IMR-90 (cell line): ENCODE measurements around the gene SLC25A28. TPM values are rescaled to one million over a fixed set of nuclear protein-coding genes. Genes with fewer than 3 reads are reported as not detected.

Experiments
- ATAC-seq: fragments of 200-7000 bp; cut with Tn5 transposase; 2 replicates; pipeline ENCODE4 v1.9.1; 2020; ENCODE audit warnings: low read depth, mild to moderate bottlenecking, moderate library complexity
- BruUV-seq: library from RNA; stranded (reverse); fragments of 400-500 nt; replicated peaks from 2 replicates; lab custom pipeline; 2021; lab: Mats Ljungman, UMichigan
- CTCF ChIA-PET: fragments of 300-600 bp; formaldehyde crosslinking; extraction: SDS; loops from one replicate; lab custom pipeline; 2021; ENCODE audit warnings: antibody characterized with exemption; lab: Yijun Ruan, JAX
- POLR2A ChIA-PET: fragments of 300-600 bp; sonication (Branson Sonifier 250); formaldehyde crosslinking; loops from one replicate; lab custom pipeline; 2022; ENCODE audit warnings: antibody characterized with exemption; ENCODE audit not compliant: unreplicated experiment; lab: Charles Lee
- DNase-seq: peaks from one replicate; pipeline ENCODE4 v3.0.0; 2013
- H2AFZ ChIP-seq: replicated peaks from 2 replicates; pipeline ENCODE3; 2013; ENCODE audit warnings: low read length, mild to moderate bottlenecking; ENCODE audit not compliant: poor library complexity
- H2AK5ac ChIP-seq: 2 replicates; pipeline ENCODE4 v1.6.1; 2013; ENCODE audit warnings: low read depth, low read length, inconsistent platforms
- H2AK9ac ChIP-seq: replicated peaks from 2 replicates; pipeline ENCODE3; 2013; ENCODE audit warnings: mild to moderate bottlenecking, low read depth, low read length, moderate library complexity; ENCODE audit not compliant: poor library complexity
- H2BK120ac ChIP-seq: 2 replicates; pipeline ENCODE4 v1.6.1; 2013; ENCODE audit warnings: low read depth, low read length, inconsistent platforms
- H2BK15ac ChIP-seq: 3 replicates; pipeline ENCODE4 v1.6.1; 2013; ENCODE audit warnings: low read depth, low read length, inconsistent platforms
- H2BK20ac ChIP-seq: 2 replicates; pipeline ENCODE4 v1.6.1; 2013; ENCODE audit warnings: low read depth, mild to moderate bottlenecking, inconsistent platforms, low read length, moderate library complexity
- H2BK5ac ChIP-seq: 2 replicates; pipeline ENCODE4 v1.6.1; 2013; ENCODE audit warnings: mild to moderate bottlenecking, low read depth, low read length, inconsistent platforms; ENCODE audit not compliant: poor library complexity, severe bottlenecking
- H3K14ac ChIP-seq: replicated peaks from 2 replicates; pipeline ENCODE4 v1.6.1; 2013; ENCODE audit warnings: low read depth, low read length, inconsistent platforms
- H3K18ac ChIP-seq: 2 replicates; pipeline ENCODE4 v1.6.1; 2013; ENCODE audit warnings: low read depth, low read length, control low read depth
- H3K23ac ChIP-seq: 2 replicates; pipeline ENCODE4 v1.6.1; 2013; ENCODE audit warnings: low read depth, low read length, inconsistent platforms
- H3K27ac ChIP-seq: 2 replicates; pipeline ENCODE4 v1.5.1; 2013; ENCODE audit warnings: mild to moderate bottlenecking, control low read depth, low read length; ENCODE audit not compliant: insufficient read depth
- H3K27me3 ChIP-seq: 2 replicates; pipeline ENCODE4 v1.6.1; 2013; ENCODE audit warnings: low read length; ENCODE audit not compliant: control insufficient read depth, insufficient read depth
- H3K36me3 ChIP-seq: 2 replicates; pipeline ENCODE4 v1.6.1; 2013; ENCODE audit warnings: low read length, mixed read lengths; ENCODE audit not compliant: control insufficient read depth, insufficient read depth
- H3K4ac ChIP-seq: 2 replicates; pipeline ENCODE4 v1.6.1; 2013; ENCODE audit warnings: low read depth, low read length, inconsistent platforms
- H3K4me1 ChIP-seq: 2 replicates; pipeline ENCODE4 v1.6.1; 2013; ENCODE audit warnings: low read length, mixed read lengths; ENCODE audit not compliant: control insufficient read depth, insufficient read depth
- H3K4me2 ChIP-seq: 2 replicates; pipeline ENCODE4 v1.6.1; 2013; ENCODE audit warnings: low read depth, mild to moderate bottlenecking, control low read depth, low read length, moderate library complexity
- H3K4me3 ChIP-seq: 2 replicates; pipeline ENCODE4 v1.5.1; 2013; ENCODE audit warnings: low read depth, mild to moderate bottlenecking, control low read depth, low read length, moderate library complexity; ENCODE audit not compliant: insufficient read depth
- H3K56ac ChIP-seq: 2 replicates; pipeline ENCODE4 v1.6.1; 2013; ENCODE audit warnings: low read length, inconsistent platforms; ENCODE audit not compliant: insufficient read depth; ENCODE audit errors: extremely low read depth
- H3K79me1 ChIP-seq, 2 experiments: 2 replicates each; pipeline ENCODE4 v1.6.1; 2013; ENCODE audit warnings: low read length in 2 of 2, inconsistent platforms in 1 of 2, low read depth in 1 of 2
- H3K9ac ChIP-seq: 2 replicates; pipeline ENCODE4 v1.6.1; 2013; ENCODE audit warnings: low read depth, low read length, control low read depth
- H3K9me1 ChIP-seq: 2 replicates; pipeline ENCODE4 v1.6.1; 2013; ENCODE audit warnings: low read length, inconsistent platforms; ENCODE audit not compliant: insufficient read depth
- H3K9me3 ChIP-seq: 2 replicates; pipeline ENCODE4 v1.6.1; 2013; ENCODE audit warnings: low read length; ENCODE audit not compliant: control insufficient read depth, insufficient read depth
- H4K20me1 ChIP-seq: 2 replicates; pipeline ENCODE4 v1.6.1; 2013; ENCODE audit warnings: low read length, inconsistent platforms; ENCODE audit not compliant: insufficient read depth
- H4K5ac ChIP-seq: 2 replicates; pipeline ENCODE4 v1.6.1; 2013; ENCODE audit warnings: mild to moderate bottlenecking, low read depth, low read length, control low read depth
- H4K8ac ChIP-seq, 2 experiments: 2 replicates each; pipeline ENCODE4 v1.6.1; 2013; ENCODE audit warnings: low read depth in 2 of 2, low read length in 2 of 2, control low read depth in 1 of 2, inconsistent platforms in 1 of 2
- H4K91ac ChIP-seq: 2 replicates; pipeline ENCODE4 v1.6.1; 2013; ENCODE audit warnings: low read depth, low read length, inconsistent platforms; ENCODE audit not compliant: insufficient read depth
- BHLHE40 ChIP-seq: fragments of 150-350 bp; IDR thresholded peaks from 2 replicates; pipeline ENCODE4 v1.6.1; 2016; ENCODE audit warnings: mild to moderate bottlenecking, low read depth, low read length
- CHD1 ChIP-seq: IDR thresholded peaks from 2 replicates; pipeline ENCODE4 v1.6.1; 2012; ENCODE audit warnings: low read depth, low read length, improper control_type of control experiment
- FOS ChIP-seq: fragments of 150-350 bp; IDR thresholded peaks from 2 replicates; pipeline ENCODE4 v1.6.1; 2016; ENCODE audit warnings: low read depth, low read length
- MAFK ChIP-seq: IDR thresholded peaks from 2 replicates; pipeline ENCODE4 v1.6.1; 2012; ENCODE audit warnings: low read depth, low read length, improper control_type of control experiment
- MAZ ChIP-seq: IDR thresholded peaks from 2 replicates; pipeline ENCODE4 v1.6.1; 2012; ENCODE audit warnings: low read depth, mild to moderate bottlenecking, low read length, improper control_type of control experiment, moderate library complexity, borderline replicate concordance
- POLR2A ChIP-seq: IDR thresholded peaks from 2 replicates; pipeline ENCODE4 v1.6.1; 2012; ENCODE audit warnings: mild to moderate bottlenecking, low read depth, low read length
- RAD21 ChIP-seq: IDR thresholded peaks from 2 replicates; pipeline ENCODE4 v1.6.1; 2012; ENCODE audit warnings: low read length, improper control_type of control experiment
- RCOR1 ChIP-seq: IDR thresholded peaks from 2 replicates; pipeline ENCODE4 v1.6.1; 2012; ENCODE audit warnings: mild to moderate bottlenecking, low read length, improper control_type of control experiment; ENCODE audit not compliant: insufficient replicate concordance
- RFX5 ChIP-seq: IDR thresholded peaks from 2 replicates; pipeline ENCODE4 v1.8.0; 2012; ENCODE audit warnings: low read depth, mild to moderate bottlenecking, low read length, moderate library complexity
- WGBS, 2 experiments: methylation state at CpG; one replicate each; pipeline versions ENCODE4 v1.1.5 to v1.1.7; 2013; ENCODE audit warnings: missing lambda C conversion rate in 2 of 2; ENCODE audit not compliant: insufficient read length in 1 of 2; ENCODE audit errors: extremely low coverage in 2 of 2; 5-methylcytosine and 5-hydroxymethylcytosine counted together
- dilution Hi-C: fragments of 300-500 bp; cut with HindIII; formaldehyde crosslinking; loops from one replicate; pipeline ENCODE4 v1.14.3; 2018; ENCODE audit warnings: low sequenced_read_pairs; ENCODE audit not compliant: unreplicated experiment
- in situ Hi-C: fragments of 300-500 bp; cut with MboI; formaldehyde crosslinking; loops from 3 replicates; pipeline ENCODE4 v1.14.3; 2019; ENCODE audit warnings: low sequenced_read_pairs, inconsistent platforms, mixed read lengths
- intact Hi-C: fragments of 100-400 bp; cut with micrococcal nuclease; formaldehyde crosslinking; loops from 2 replicates; pipeline ENCODE4 v1.10.0; 2022
- polyA plus RNA-seq, 3 experiments: library from polyadenylated mRNA; depleted of rRNA; stranded (reverse); fragments of >200 nt; gene quantifications; 2 replicates each; pipeline ENCODE4 v1.2.3, GENCODE V29; 2012; ENCODE audit warnings: low replicate concordance in 1 of 3
- total RNA-seq: library from RNA; depleted of rRNA; stranded (reverse); fragments of >200 nt; gene quantifications from 2 replicates; pipeline ENCODE4 v1.2.3, GENCODE V29; 2012
- TF ChIP-seq, protein P1 (sequence below): conservative IDR thresholded peaks from 2 replicates; pipeline ENCODE4 v1.5.1; 2012; ENCODE audit warnings: mild to moderate bottlenecking, low read depth, low read length, improper control_type of control experiment
- TF ChIP-seq, protein P2 (sequence below): fragments of 150-350 bp; IDR thresholded peaks from 2 replicates; pipeline ENCODE4 v1.6.1; 2016; ENCODE audit warnings: low read depth, mild to moderate bottlenecking, low read length, moderate library complexity, borderline replicate concordance

Gene SLC25A28
- total and polyA plus RNA-seq, 2 of the 4 experiments (the other 2 are of a cell fraction), result 13.1 to 29.8 TPM

DNA sequence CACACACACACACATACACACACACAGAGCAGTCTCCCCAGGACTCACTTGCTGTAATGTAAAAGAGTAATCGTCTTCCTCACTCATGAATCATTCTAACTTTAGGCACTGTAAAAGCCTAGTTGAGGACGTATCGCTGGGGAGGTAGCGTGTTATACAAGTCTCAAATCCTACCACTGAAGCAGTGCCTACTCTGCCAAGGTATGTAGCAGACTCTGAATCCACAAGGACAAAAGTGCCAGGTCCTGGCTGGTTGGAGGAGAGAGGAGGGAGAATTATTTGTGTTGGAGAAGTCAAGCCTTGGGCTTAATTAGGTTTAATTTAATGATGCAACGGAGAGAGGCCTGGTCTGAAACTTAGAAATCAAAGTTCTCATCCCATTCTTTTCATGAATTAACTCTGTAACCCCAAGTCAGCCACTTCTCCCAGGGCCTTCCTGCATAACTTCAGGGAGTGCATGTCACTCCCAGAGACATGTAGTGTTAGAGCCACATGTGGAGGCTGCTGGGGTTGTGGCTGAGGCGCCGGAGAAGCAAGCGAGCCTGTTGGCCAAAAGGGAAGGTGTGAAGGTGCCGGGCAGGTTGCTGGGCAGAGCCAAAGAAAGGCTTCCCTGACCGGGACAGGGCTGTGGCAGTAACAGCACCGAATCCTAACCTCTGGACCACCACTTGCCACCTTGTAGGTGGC is 50.8 kb downstream of the SLC25A28 start:
- no peak overlapping the region for H2BK20ac ChIP-seq
- H4K20me1 ChIP-seq, result no peaks in the 10 kb centered on the region
- no TSS peak for BruUV-seq
- DNase-seq, result no peak
- H3K4me1 ChIP-seq, result no peaks in the 10 kb centered on the region
- no peak overlapping the region for H3K4me3 ChIP-seq
- H3K9me1 ChIP-seq, result no peaks in the 10 kb centered on the region
- no peak overlapping the region for H2AFZ ChIP-seq
- H3K14ac ChIP-seq, result no peak overlapping the region
- intact Hi-C loops, result no loop called here
- H3K18ac ChIP-seq, result no peak overlapping the region
- H2AK5ac ChIP-seq, result no peak overlapping the region
- H3K36me3 ChIP-seq, result no peaks in the 10 kb centered on the region
- whole genome bisulfite sequencing, 2 experiments, result no CpG with 5 or more reads among the region's 11 CpGs
- no peak overlapping the region for H3K27ac ChIP-seq
- no peak overlapping the region for H2BK15ac ChIP-seq
- no peak overlapping the region for H2BK120ac ChIP-seq
- no peak overlapping the region for H3K4me2 ChIP-seq
- H3K27me3 ChIP-seq, result peaks cover 7% of the 10 kb centered on the region
- no peak overlapping the region for H4K91ac ChIP-seq
- no peaks in the 10 kb centered on the region for H3K79me1 ChIP-seq
- no peak overlapping the region for H3K23ac ChIP-seq
- CTCF ChIA-PET, result no interaction called here
- ATAC-seq, result no peak
- H4K5ac ChIP-seq, result no peak overlapping the region
- H2BK5ac ChIP-seq, result no peak overlapping the region
- H3K9me3 ChIP-seq, result no peaks in the 10 kb centered on the region
- POLR2A ChIA-PET, result no interaction called here
- in situ Hi-C loops, result loop anchor here (10.0 kb wide), 1 partner anchor 145 kb away; no protein-coding TSS in a partner anchor
- H3K4ac ChIP-seq, result no peak overlapping the region
- no peak overlapping the region for H4K8ac ChIP-seq
- H3K9ac ChIP-seq, result no peak overlapping the region
- dilution Hi-C loops, result no loop called here
- no peak overlapping the region for H3K56ac ChIP-seq
- H2AK9ac ChIP-seq, result no peak overlapping the region
- TF ChIP-seq MAZ (no peak), RCOR1 (no peak), FOS (no peak), MAFK (no peak), BHLHE40 (no peak), CHD1 (no peak), POLR2A (no peak), RAD21 (no peak), RFX5 (no peak)
- TF ChIP-seq, protein P1, sequence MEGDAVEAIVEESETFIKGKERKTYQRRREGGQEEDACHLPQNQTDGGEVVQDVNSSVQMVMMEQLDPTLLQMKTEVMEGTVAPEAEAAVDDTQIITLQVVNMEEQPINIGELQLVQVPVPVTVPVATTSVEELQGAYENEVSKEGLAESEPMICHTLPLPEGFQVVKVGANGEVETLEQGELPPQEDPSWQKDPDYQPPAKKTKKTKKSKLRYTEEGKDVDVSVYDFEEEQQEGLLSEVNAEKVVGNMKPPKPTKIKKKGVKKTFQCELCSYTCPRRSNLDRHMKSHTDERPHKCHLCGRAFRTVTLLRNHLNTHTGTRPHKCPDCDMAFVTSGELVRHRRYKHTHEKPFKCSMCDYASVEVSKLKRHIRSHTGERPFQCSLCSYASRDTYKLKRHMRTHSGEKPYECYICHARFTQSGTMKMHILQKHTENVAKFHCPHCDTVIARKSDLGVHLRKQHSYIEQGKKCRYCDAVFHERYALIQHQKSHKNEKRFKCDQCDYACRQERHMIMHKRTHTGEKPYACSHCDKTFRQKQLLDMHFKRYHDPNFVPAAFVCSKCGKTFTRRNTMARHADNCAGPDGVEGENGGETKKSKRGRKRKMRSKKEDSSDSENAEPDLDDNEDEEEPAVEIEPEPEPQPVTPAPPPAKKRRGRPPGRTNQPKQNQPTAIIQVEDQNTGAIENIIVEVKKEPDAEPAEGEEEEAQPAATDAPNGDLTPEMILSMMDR, result no peak
- TF ChIP-seq, protein P2, sequence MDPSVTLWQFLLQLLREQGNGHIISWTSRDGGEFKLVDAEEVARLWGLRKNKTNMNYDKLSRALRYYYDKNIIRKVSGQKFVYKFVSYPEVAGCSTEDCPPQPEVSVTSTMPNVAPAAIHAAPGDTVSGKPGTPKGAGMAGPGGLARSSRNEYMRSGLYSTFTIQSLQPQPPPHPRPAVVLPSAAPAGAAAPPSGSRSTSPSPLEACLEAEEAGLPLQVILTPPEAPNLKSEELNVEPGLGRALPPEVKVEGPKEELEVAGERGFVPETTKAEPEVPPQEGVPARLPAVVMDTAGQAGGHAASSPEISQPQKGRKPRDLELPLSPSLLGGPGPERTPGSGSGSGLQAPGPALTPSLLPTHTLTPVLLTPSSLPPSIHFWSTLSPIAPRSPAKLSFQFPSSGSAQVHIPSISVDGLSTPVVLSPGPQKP, result no peak
